ENCODE measurements around the gene IL1RN. TPM values are rescaled to one million over a fixed set of nuclear protein-coding genes. Genes with fewer than 3 reads are reported as not detected.

The IL1RN gene
- total and polyA plus RNA-seq, 2 of the 13 experiments (the other 11 are each of a cell fraction or from before 2014, with no cell fraction given) = 21.2 to 101 TPM

DNA sequence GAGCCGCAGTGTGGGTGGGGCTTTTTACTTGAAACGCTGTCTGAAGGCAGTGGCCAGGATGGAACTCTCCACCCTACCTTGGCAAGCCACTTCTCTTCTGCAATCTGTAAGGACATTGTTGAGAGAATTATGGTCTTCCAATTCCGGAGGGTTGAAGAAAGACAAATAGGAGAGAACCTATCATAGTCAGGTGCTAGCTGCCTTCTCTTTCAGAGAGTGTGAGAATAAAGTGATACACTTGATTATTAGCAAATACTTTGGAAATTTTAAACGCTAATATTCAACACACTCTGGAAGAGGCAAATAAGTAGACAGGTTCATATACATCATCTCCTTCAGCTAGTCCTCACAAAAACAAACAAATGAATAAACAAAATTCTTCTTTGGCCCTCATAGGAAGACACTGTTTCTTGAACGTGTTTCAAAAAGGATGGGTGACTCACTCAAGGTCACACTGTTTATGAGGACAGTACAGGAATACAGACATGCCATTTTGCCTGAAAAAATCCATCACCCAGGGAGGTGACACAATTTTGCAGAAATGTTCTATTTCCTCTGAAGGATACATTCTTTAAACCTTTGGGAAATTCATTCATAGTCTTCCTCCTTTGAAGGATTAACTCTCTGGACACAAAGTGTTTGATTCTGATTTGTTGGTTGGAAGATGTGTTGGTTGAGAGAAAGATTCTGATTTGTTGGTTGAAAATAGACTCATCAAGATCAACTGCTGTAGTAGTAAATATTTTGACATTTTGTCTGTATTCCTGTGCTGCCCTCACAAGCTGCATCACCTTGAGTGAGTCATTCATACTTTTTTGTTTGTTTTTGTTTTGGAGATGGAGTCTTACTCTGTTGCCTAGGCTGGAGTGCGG lies 2.2 kb upstream of the IL1RN start (continued):
- TF ChIP-seq AFF4 (CRISPR knock-in tag; IDR thresholded peaks at IDR 0.05) (no peak), SNAPC2 (CRISPR knock-in tag; IDR thresholded peaks at IDR 0.05) (no peak), BCL3 (CRISPR knock-in tag; IDR thresholded peaks at IDR 0.05) (no peak), RBFOX2 (IDR thresholded peaks at IDR 0.05; ENCODE audit: low read depth, low read length) (no peak), ZBTB10 (CRISPR knock-in tag; IDR thresholded peaks at IDR 0.05; ENCODE audit: borderline replicate concordance) (no peak), ESRRA (CRISPR knock-in tag; IDR thresholded peaks at IDR 0.05; ENCODE audit: low read depth) (0 out of 2 replicates have a peak, but pooled peaks have one; percentile 31), GPN1 (CRISPR knock-in tag; IDR thresholded peaks at IDR 0.05; ENCODE audit: borderline replicate concordance) (no peak), ZNF230 (CRISPR knock-in tag; IDR thresholded peaks at IDR 0.05) (no peak), ZMAT3 (CRISPR knock-in tag; conservative IDR thresholded peaks at IDR 0.05) (0 out of 2 replicates have a peak, but pooled peaks have one; percentile 42), NKX3-1 (CRISPR knock-in tag; IDR thresholded peaks at IDR 0.05) (peak; percentile 51; the same call in 1 of the 2 replicates), EP300 (IDR thresholded peaks at IDR 0.05; ENCODE audit: low read depth in 2 of 2, low read length in 2 of 2) (peak in 1 of 2 experiments; percentile 75; a peak in 2 of 4 replicates), EP300 (CRISPR knock-in tag; IDR thresholded peaks at IDR 0.05; ENCODE audit: borderline replicate concordance) (no peak)
